ENCODE results near the gene AGR2. TPM values are rescaled to one million over a fixed set of nuclear protein-coding genes. Genes with fewer than 3 reads are reported as not detected.
A peak's percentile ranks its signal among the peaks of the same experiment; 100 is the strongest.

Gene AGR2
- polyA plus RNA-seq, 1 of the 3 experiments (the other 2 are of a cell fraction) = not detected

- TF ChIP-seq ELF1 (IDR thresholded peaks at IDR 0.05) = no peak
- TF ChIP-seq EP300 (IDR thresholded peaks at IDR 0.05; ENCODE audit: borderline replicate concordance in 1 of 2, low read depth in 1 of 2, low read length in 1 of 2) = no peak
- no peak for TF ChIP-seq RCOR1 (IDR thresholded peaks at IDR 0.05; ENCODE audit: low read length)
- no peak for TF ChIP-seq JUND (IDR thresholded peaks at IDR 0.05)
These were observed 47.0 kb upstream of the AGR2 start (continued) for GRCh38 chr7:16851829-16852228.

- no peaks in the 10 kb centered on the region for H4K20me1 ChIP-seq (ENCODE audit: insufficient read depth)
- H3K9ac ChIP-seq = no peak overlapping the region
- DNase-seq = peak; percentile 22
- TF ChIP-seq CHD2 (IDR thresholded peaks at IDR 0.05; ENCODE audit: low read length, partially characterized antibody) (no peak), YY1 (IDR thresholded peaks at IDR 0.05; ENCODE audit: low read depth) (no peak), RXRA (IDR thresholded peaks at IDR 0.05; ENCODE audit: borderline replicate concordance, low read depth) (no peak), NRF1 (IDR thresholded peaks at IDR 0.05; ENCODE audit: low read depth, low read length) (no peak), GABPA (IDR thresholded peaks at IDR 0.05; ENCODE audit: low read depth) (no peak), FOXJ3 (CRISPR knock-in tag; IDR thresholded peaks at IDR 0.05) (no peak)
- H2AFZ ChIP-seq (ENCODE audit: low read depth) = no peak overlapping the region
- peaks cover 0 to 4% of the 10 kb centered on the region in 2 experiments; a peak in 2 of 4 replicates for H3K4me1 ChIP-seq (ENCODE audit: control insufficient read depth in 1 of 2, insufficient read depth in 2 of 2, low read depth in 1 of 2, low read length in 1 of 2)
- no peak overlapping the region for H3K4me3 ChIP-seq (ENCODE audit: low read depth in 2 of 2, low read length in 1 of 2)
- H3K36me3 ChIP-seq (replicated peaks in 1 of 2; ENCODE audit: control insufficient read depth in 1 of 2, insufficient read depth in 2 of 2, low read length in 1 of 2) = no peaks in the 10 kb centered on the region
- no peaks in the 10 kb centered on the region for H3K9me2 ChIP-seq
- ChIA-PET CTCF (no interaction called here), POLR2A (no interaction called here)
- H3K27ac ChIP-seq (ENCODE audit: low read depth in 2 of 2, low read length in 1 of 2) = no peak overlapping the region
- WGBS (ENCODE audit: low lambda C conversion rate) = 43% methylated on average over 32 of the region's 44 CpGs
- no peaks in the 10 kb centered on the region for H3K9me3 ChIP-seq
- no peak overlapping the region for H3K4me2 ChIP-seq
- H3K79me2 ChIP-seq (ENCODE audit: insufficient read depth) = no peaks in the 10 kb centered on the region
- H3F3A ChIP-seq (replicated peaks; ENCODE audit: insufficient read depth) = no peaks in the 10 kb centered on the region
- peaks cover 39% of the 10 kb centered on the region; the same call in 1 of the 2 replicates for H3K27me3 ChIP-seq (ENCODE audit: insufficient read depth)
These were observed 46.0 kb upstream of the AGR2 start for GRCh38 chr7:16850614-16851466.

- H3F3A ChIP-seq (replicated peaks; ENCODE audit: insufficient read depth) = no peaks in the 10 kb centered on the region
- no peak overlapping the region for H3K27ac ChIP-seq (ENCODE audit: low read depth in 2 of 2, low read length in 1 of 2)
- no peak overlapping the region for H3K9ac ChIP-seq
- H3K9me3 ChIP-seq = no peaks in the 10 kb centered on the region
- H3K79me2 ChIP-seq (ENCODE audit: insufficient read depth) = no peaks in the 10 kb centered on the region
- H3K4me1 ChIP-seq (ENCODE audit: control insufficient read depth in 1 of 2, insufficient read depth in 2 of 2, low read depth in 1 of 2, low read length in 1 of 2) = peaks cover 0 to 4% of the 10 kb centered on the region in 2 experiments; a peak in 2 of 4 replicates
- no peaks in the 10 kb centered on the region for H3K9me2 ChIP-seq
- H4K20me1 ChIP-seq (ENCODE audit: insufficient read depth) = no peaks in the 10 kb centered on the region
- CTCF ChIA-PET = interaction anchor here (0.7 to 1.9 kb wide), 3 partner anchors 10 to 48 kb away, joined by 3 to 4 read pairs (median 3); no protein-coding TSS in a partner anchor
- peaks cover 39% of the 10 kb centered on the region; the same call in 1 of the 2 replicates for H3K27me3 ChIP-seq (ENCODE audit: insufficient read depth)
- H2AFZ ChIP-seq (ENCODE audit: low read depth) = no peak overlapping the region
- H3K36me3 ChIP-seq (replicated peaks in 1 of 2; ENCODE audit: control insufficient read depth in 1 of 2, insufficient read depth in 2 of 2, low read length in 1 of 2) = no peaks in the 10 kb centered on the region
- POLR2A ChIA-PET = no interaction called here
- H3K4me3 ChIP-seq (ENCODE audit: low read depth in 2 of 2, low read length in 1 of 2) = no peak overlapping the region
- H3K4me2 ChIP-seq = no peak overlapping the region
- no peak for DNase-seq
- WGBS (ENCODE audit: low lambda C conversion rate) = 42% methylated on average over 12 of the region's 12 CpGs
- TF ChIP-seq TEAD4 (IDR thresholded peaks at IDR 0.05; ENCODE audit: borderline replicate concordance, insufficient read depth) (no peak), POLR2AphosphoS5 (IDR thresholded peaks at IDR 0.05; ENCODE audit: low read depth, low read length) (no peak), RFX5 (IDR thresholded peaks at IDR 0.05; ENCODE audit: low read length) (no peak), REST (IDR thresholded peaks at IDR 0.05; ENCODE audit: low read depth, low read length) (no peak), EP300 (IDR thresholded peaks at IDR 0.05; ENCODE audit: borderline replicate concordance in 1 of 2, low read depth in 1 of 2, low read length in 1 of 2) (no peak), FOXM1 (IDR thresholded peaks at IDR 0.05; ENCODE audit: low read depth) (no peak), EZH2phosphoT487 (IDR thresholded peaks at IDR 0.05; ENCODE audit: borderline replicate concordance, low read depth) (no peak), CHD2 (IDR thresholded peaks at IDR 0.05; ENCODE audit: low read length, partially characterized antibody) (no peak), NRF1 (IDR thresholded peaks at IDR 0.05; ENCODE audit: low read depth, low read length) (no peak), RCOR1 (IDR thresholded peaks at IDR 0.05; ENCODE audit: low read length) (no peak), YY1 (IDR thresholded peaks at IDR 0.05; ENCODE audit: low read depth) (no peak), PBX3 (IDR thresholded peaks at IDR 0.05) (no peak), GABPA (IDR thresholded peaks at IDR 0.05; ENCODE audit: low read depth) (no peak), SMC3 (IDR thresholded peaks at IDR 0.05; ENCODE audit: low read depth, low read length) (no peak), SIN3A (IDR thresholded peaks at IDR 0.05; ENCODE audit: borderline replicate concordance, low read depth, low read length) (no peak)
These were observed 44.7 kb upstream of the AGR2 start for GRCh38 chr7:16849296-16850148.
